Progenitor cell of endocrine pancreas (in vitro differentiated cells): Measurements from ENCODE around the gene SI. TPM values are rescaled to one million over a fixed set of nuclear protein-coding genes. Genes with fewer than 3 reads are reported as not detected.
"Not testable (repeated sequence)": the region's sequence is repeated elsewhere in the genome, so short reads cannot be mapped to it uniquely, and the experiment has no call there.

Experiments
- DNase-seq: peaks from one replicate; pipeline ENCODE4 v3.0.0; 2021; ENCODE audit warnings: low spot score; ENCODE audit not compliant: unreplicated experiment
- H3K27ac Mint-ChIP-seq: 2 replicates; pipeline ENCODE4 v1.8.0; 2021; ENCODE audit warnings: mild to moderate bottlenecking, moderate library complexity, mixed read lengths
- H3K27me3 Mint-ChIP-seq: 2 replicates; pipeline ENCODE4 v1.8.0; 2021; ENCODE audit warnings: mixed read lengths
- H3K36me3 Mint-ChIP-seq: 2 replicates; pipeline ENCODE4 v1.8.0; 2022; ENCODE audit warnings: mixed read lengths; ENCODE audit not compliant: insufficient read depth
- H3K4me1 Mint-ChIP-seq: 2 replicates; pipeline ENCODE4 v1.8.0; 2021; ENCODE audit warnings: low read depth, mixed read lengths
- H3K4me3 Mint-ChIP-seq: 2 replicates; pipeline ENCODE4 v1.8.0; 2021; ENCODE audit warnings: low read depth, mild to moderate bottlenecking, moderate library complexity, mixed read lengths
- H3K9me3 Mint-ChIP-seq: 2 replicates; pipeline ENCODE4 v1.8.0; 2021; ENCODE audit warnings: low read depth, mixed read lengths
- total RNA-seq: library from RNA; stranded (reverse); gene quantifications from 2 replicates; pipeline ENCODE4 v1.2.1, GENCODE V29; 2021
- TF ChIP-seq, protein P1 (sequence below): fragments of 200-600 bp; sonication (generic); IDR thresholded peaks from one replicate; pipeline ENCODE4 v1.5.0; 2021; ENCODE audit warnings: antibody characterized with exemption, mild to moderate bottlenecking; ENCODE audit not compliant: unreplicated experiment

Gene SI
- total RNA-seq, 1 donor from 2014 or later = 2.0 TPM

DNA sequence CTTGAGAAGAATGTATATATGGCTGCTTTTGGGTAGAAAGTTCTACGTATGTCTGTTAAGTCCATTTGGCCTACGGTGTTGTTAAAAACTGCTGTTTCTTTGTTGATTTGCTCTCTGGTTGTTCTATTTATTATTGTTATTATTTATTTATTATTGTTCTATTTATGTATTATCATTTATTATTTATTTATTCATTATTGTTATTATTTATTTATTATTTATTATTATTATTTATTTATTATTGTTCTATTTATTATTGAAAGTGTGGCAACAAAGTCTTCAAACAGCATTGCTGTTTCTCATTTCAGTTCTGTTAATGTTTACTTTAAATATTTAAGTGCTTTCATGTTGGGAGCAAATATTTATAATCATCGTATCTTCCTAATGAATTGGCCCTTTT, 66.7 kb downstream of the SI start:
- TF ChIP-seq, protein P1, sequence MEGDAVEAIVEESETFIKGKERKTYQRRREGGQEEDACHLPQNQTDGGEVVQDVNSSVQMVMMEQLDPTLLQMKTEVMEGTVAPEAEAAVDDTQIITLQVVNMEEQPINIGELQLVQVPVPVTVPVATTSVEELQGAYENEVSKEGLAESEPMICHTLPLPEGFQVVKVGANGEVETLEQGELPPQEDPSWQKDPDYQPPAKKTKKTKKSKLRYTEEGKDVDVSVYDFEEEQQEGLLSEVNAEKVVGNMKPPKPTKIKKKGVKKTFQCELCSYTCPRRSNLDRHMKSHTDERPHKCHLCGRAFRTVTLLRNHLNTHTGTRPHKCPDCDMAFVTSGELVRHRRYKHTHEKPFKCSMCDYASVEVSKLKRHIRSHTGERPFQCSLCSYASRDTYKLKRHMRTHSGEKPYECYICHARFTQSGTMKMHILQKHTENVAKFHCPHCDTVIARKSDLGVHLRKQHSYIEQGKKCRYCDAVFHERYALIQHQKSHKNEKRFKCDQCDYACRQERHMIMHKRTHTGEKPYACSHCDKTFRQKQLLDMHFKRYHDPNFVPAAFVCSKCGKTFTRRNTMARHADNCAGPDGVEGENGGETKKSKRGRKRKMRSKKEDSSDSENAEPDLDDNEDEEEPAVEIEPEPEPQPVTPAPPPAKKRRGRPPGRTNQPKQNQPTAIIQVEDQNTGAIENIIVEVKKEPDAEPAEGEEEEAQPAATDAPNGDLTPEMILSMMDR = no peak
- H3K4me1 Mint-ChIP-seq = no peaks in the 10 kb centered on the region
- no peaks in the 10 kb centered on the region for H3K27me3 Mint-ChIP-seq
- H3K36me3 Mint-ChIP-seq = no peaks in the 10 kb centered on the region
- no peak overlapping the region for H3K27ac Mint-ChIP-seq
- DNase-seq = no peak
- no peak overlapping the region for H3K4me3 Mint-ChIP-seq
- H3K9me3 Mint-ChIP-seq = peaks cover 2% of the 10 kb centered on the region

DNA sequence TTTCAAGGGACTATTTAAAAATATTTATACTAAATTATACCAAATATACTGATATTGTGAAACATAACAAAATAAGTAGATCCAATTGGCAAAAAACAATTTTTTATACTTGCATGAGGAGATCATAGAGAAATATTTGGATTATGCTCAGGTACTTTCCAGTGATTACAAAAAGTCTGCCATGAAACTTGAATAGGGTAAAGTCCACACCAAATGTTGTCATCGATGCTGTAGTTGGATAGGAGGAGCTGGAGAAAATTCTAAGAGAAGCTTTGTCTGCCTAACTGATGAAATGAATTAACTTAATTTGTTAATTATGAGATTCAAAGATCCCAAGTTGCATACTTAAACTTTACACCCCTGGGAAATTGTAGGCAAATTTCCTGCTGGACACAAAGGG, 93.3 kb downstream of the SI start:
- H3K27ac Mint-ChIP-seq = no peak overlapping the region
- H3K27me3 Mint-ChIP-seq = no peaks in the 10 kb centered on the region
- H3K36me3 Mint-ChIP-seq = no peaks in the 10 kb centered on the region
- DNase-seq = no peak
- no peaks in the 10 kb centered on the region for H3K9me3 Mint-ChIP-seq
- TF ChIP-seq, protein P1 = no peak
- no peaks in the 10 kb centered on the region for H3K4me1 Mint-ChIP-seq
- no peak overlapping the region for H3K4me3 Mint-ChIP-seq

GRCh38 chr3:164962610-164963009, 115.7 kb downstream of the SI start:
- TF ChIP-seq, protein P1 = no peak
- H3K4me1 Mint-ChIP-seq = no peaks in the 10 kb centered on the region
- H3K27ac Mint-ChIP-seq = no peak overlapping the region
- DNase-seq = no peak
- H3K27me3 Mint-ChIP-seq = no peaks in the 10 kb centered on the region
- H3K4me3 Mint-ChIP-seq = no peak overlapping the region
- no peaks in the 10 kb centered on the region for H3K36me3 Mint-ChIP-seq
- no peaks in the 10 kb centered on the region for H3K9me3 Mint-ChIP-seq

DNA sequence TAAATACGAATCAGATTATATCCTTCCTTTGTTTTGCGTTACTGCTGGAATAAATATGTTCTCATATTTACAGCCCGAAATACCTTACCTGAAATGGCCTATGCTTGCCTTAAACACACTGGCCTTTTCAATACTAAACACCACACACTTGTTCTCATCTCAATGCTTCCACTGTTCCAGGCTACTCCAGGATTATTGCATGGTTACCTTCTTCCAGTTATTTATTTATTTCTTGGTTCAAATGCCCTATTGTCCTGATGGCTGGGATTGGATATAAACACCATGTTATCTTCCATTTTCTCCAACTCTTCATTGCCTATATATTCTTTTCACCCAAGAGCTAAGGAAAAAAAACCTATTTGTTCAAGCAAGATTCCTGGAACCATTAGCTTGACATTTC, 125.3 kb downstream of the SI start:
- Mint-ChIP-seq H3K27ac (no peak overlapping the region), H3K9me3 (no peaks in the 10 kb centered on the region), H3K27me3 (no peaks in the 10 kb centered on the region), H3K36me3 (no peaks in the 10 kb centered on the region), H3K4me1 (no peaks in the 10 kb centered on the region), H3K4me3 (no peak overlapping the region)
- DNase-seq = no peak
- TF ChIP-seq, protein P1 = no peak

GRCh38 chr3:164951403-164951802, 126.9 kb downstream of the SI start:
- not testable (repeated sequence) for H3K27ac Mint-ChIP-seq, H3K4me1 Mint-ChIP-seq, H3K9me3 Mint-ChIP-seq, DNase-seq, H3K4me3 Mint-ChIP-seq, H3K27me3 Mint-ChIP-seq, H3K36me3 Mint-ChIP-seq

DNA sequence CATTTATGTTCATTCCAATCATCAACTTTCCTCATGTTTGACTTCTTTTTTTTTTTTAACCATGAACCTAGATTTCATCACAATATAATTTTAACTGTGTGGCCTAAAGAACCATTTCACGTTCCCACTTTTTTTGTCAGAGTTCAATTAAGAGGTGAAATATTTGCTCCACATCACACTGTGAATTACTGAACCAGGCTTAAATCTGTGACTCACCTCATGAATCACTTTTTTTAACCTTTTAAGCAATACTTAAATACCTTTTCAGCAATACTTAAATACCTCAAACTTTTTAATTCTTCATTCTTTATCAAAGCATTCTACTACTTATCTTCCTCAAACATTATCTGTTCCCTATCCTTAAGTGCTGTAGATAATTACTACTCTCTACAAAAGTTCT, 137.6 kb downstream of the SI start:
- H3K9me3 Mint-ChIP-seq = peaks cover 9% of the 10 kb centered on the region
- H3K27me3 Mint-ChIP-seq = no peaks in the 10 kb centered on the region
- TF ChIP-seq, protein P1 = no peak
- peak overlapping the region; percentile 2 for H3K27ac Mint-ChIP-seq
- no peaks in the 10 kb centered on the region for H3K36me3 Mint-ChIP-seq
- H3K4me3 Mint-ChIP-seq = no peak overlapping the region
- DNase-seq = no peak
- H3K4me1 Mint-ChIP-seq = no peaks in the 10 kb centered on the region
